ENCODE measurements around the gene OXA1L.

GRCh38 chr14:22733829-22734228, 32.7 kb upstream of the OXA1L start:
- no peak for TF ChIP-seq CTCF (IDR thresholded peaks at IDR 0.05)
- no peak for TF ChIP-seq ZSCAN18 (CRISPR knock-in tag; IDR thresholded peaks at IDR 0.05)
- TF ChIP-seq TEAD4 (CRISPR knock-in tag; IDR thresholded peaks at IDR 0.05) = no peak
- no peak for TF ChIP-seq PRRX2 (CRISPR knock-in tag; IDR thresholded peaks at IDR 0.05)
- TF ChIP-seq NR3C1 (CRISPR knock-in tag; conservative IDR thresholded peaks at IDR 0.05; ENCODE audit: low read depth) = no peak
- TF ChIP-seq ZNF532 (CRISPR knock-in tag; IDR thresholded peaks at IDR 0.05; ENCODE audit: borderline replicate concordance) = no peak
- TF ChIP-seq MAX (CRISPR knock-in tag; IDR thresholded peaks at IDR 0.05) = no peak
- no peak for TF ChIP-seq ZNF138 (CRISPR knock-in tag; conservative IDR thresholded peaks at IDR 0.05)
- TF ChIP-seq ZNF263 (CRISPR knock-in tag; IDR thresholded peaks at IDR 0.05; ENCODE audit: low read depth) = no peak
- TF ChIP-seq E2F4 (CRISPR knock-in tag; IDR thresholded peaks at IDR 0.05; ENCODE audit: borderline replicate concordance, low read depth) = no peak
- no peak for TF ChIP-seq IRF1 (CRISPR knock-in tag; IDR thresholded peaks at IDR 0.05)
- TF ChIP-seq OVOL2 (CRISPR knock-in tag; IDR thresholded peaks at IDR 0.05; ENCODE audit: borderline replicate concordance) = no peak

Data from WTC11 (cell line).